ENCODE data around the gene CACYBP.

DNA sequence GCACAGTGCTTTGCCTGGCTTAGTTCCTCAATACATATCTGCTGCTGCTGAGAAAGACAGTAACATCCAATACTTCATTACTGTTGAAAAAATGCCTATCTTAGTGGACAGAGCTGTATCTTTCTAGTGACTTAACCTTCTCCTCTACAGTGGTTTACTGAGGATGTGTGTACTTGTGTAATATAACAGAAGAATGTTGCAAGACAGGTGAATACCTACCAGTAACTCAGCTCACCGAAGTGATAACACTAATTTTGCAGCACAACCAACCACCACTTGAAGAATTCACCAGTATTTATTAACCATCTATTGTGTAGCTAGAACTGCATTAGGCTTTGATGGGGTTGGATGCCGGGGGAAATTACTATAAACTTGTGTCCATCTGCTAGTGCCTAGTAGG lies 51.2 kb downstream of the CACYBP start:
- TF ChIP-seq, protein P1, sequence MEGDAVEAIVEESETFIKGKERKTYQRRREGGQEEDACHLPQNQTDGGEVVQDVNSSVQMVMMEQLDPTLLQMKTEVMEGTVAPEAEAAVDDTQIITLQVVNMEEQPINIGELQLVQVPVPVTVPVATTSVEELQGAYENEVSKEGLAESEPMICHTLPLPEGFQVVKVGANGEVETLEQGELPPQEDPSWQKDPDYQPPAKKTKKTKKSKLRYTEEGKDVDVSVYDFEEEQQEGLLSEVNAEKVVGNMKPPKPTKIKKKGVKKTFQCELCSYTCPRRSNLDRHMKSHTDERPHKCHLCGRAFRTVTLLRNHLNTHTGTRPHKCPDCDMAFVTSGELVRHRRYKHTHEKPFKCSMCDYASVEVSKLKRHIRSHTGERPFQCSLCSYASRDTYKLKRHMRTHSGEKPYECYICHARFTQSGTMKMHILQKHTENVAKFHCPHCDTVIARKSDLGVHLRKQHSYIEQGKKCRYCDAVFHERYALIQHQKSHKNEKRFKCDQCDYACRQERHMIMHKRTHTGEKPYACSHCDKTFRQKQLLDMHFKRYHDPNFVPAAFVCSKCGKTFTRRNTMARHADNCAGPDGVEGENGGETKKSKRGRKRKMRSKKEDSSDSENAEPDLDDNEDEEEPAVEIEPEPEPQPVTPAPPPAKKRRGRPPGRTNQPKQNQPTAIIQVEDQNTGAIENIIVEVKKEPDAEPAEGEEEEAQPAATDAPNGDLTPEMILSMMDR (conservative IDR thresholded peaks at IDR 0.05; ENCODE audit: low read length), result no peak
- no peak for TF ChIP-seq EZH2phosphoT487 (IDR thresholded peaks at IDR 0.05; ENCODE audit: borderline replicate concordance, low read depth, low read length)

Measured in OCI-LY7 (cell line).